ENCODE data around the gene NPM1. TPM values are rescaled to one million over a fixed set of nuclear protein-coding genes. Genes with fewer than 3 reads are reported as not detected.
"Not testable (repeated sequence)": the region's sequence is repeated elsewhere in the genome, so short reads cannot be mapped to it uniquely, and the experiment has no call there.

Gene NPM1
- total RNA-seq, 1 experiment from 2014 or later = 2,693 TPM

GRCh38 chr5:171379961-171380360, 7.7 kb upstream of the NPM1 start:
- peaks cover 5 to 8% of the 10 kb centered on the region in 2 experiments for H3K4me1 ChIP-seq (ENCODE audit: control insufficient read depth in 1 of 2, insufficient read depth in 2 of 2, low read length in 2 of 2)
- ChIA-PET CTCF (no interaction called here), RAD21 (ENCODE audit: low non-redundant PET in 1 of 2, low total read pairs in 2 of 2, uncharacterized antibody in 2 of 2, unreplicated experiment in 2 of 2) (no interaction called here), POLR2A (no interaction called here)
- DNase-seq (ENCODE audit: low read depth, low spot score) (no peak), ATAC-seq (no peak)
- BruUV-seq (replicated peaks) = no TSS peak
- intact Hi-C loops (cut with micrococcal nuclease) = no loop called here
- H3K27ac ChIP-seq (ENCODE audit: low read depth, low read length) = no peak overlapping the region
- no peaks in the 10 kb centered on the region for H3K9me3 ChIP-seq (ENCODE audit: control insufficient read depth in 1 of 2, insufficient read depth in 1 of 2, low read depth in 1 of 2, low read length in 2 of 2)
- H3K9ac ChIP-seq (ENCODE audit: low read length) = no peak overlapping the region
- H3K79me2 ChIP-seq (ENCODE audit: insufficient read depth, low read length) = no peaks in the 10 kb centered on the region
- no peak overlapping the region for H2AFZ ChIP-seq (ENCODE audit: low read depth, low read length, poor library complexity, severe bottlenecking)
- no peaks in the 10 kb centered on the region for H3K9me2 ChIP-seq (ENCODE audit: insufficient read depth)
- TF ChIP-seq SP1 (IDR thresholded peaks at IDR 0.05; ENCODE audit: low read depth) = no peak
- TF ChIP-seq CBX3 (IDR thresholded peaks at IDR 0.05; ENCODE audit: low read depth) = no peak
- TF ChIP-seq POLR2A (IDR thresholded peaks at IDR 0.05; ENCODE audit: borderline replicate concordance, extremely low read depth, insufficient read depth, insufficient read length) = no peak
- no peak for TF ChIP-seq POLR2AphosphoS5 (IDR thresholded peaks at IDR 0.05; ENCODE audit: low read depth, low read length)
- TF ChIP-seq CTCF (IDR thresholded peaks at IDR 0.05 in 2 of 3, conservative IDR thresholded peaks at IDR 0.05 in 1 of 3; ENCODE audit: borderline replicate concordance in 1 of 3, insufficient read depth in 1 of 3, low read depth in 2 of 3, low read length in 2 of 3) = no peak
- TF ChIP-seq EZH2phosphoT487 (IDR thresholded peaks at IDR 0.05; ENCODE audit: borderline replicate concordance) = no peak
- no peak for TF ChIP-seq EGR1 (IDR thresholded peaks at IDR 0.05; ENCODE audit: low read depth)
- no peak for TF ChIP-seq EZH2 (IDR thresholded peaks at IDR 0.05)
- TF ChIP-seq ZFX (IDR thresholded peaks at IDR 0.05) = no peak
- no peak for TF ChIP-seq TCF7L2 (IDR thresholded peaks at IDR 0.05; ENCODE audit: borderline replicate concordance, extremely low read depth, insufficient read depth, insufficient read length)
- no peak for TF ChIP-seq ATF3 (IDR thresholded peaks at IDR 0.05)
- no peak for TF ChIP-seq JUND (IDR thresholded peaks at IDR 0.05)
- H3K4me3 ChIP-seq (replicated peaks in 1 of 2; ENCODE audit: low read depth in 1 of 2, low read length in 2 of 2) = no peak overlapping the region
- H4K20me1 ChIP-seq (ENCODE audit: insufficient read depth) = no peaks in the 10 kb centered on the region
- no peak overlapping the region for H3K4me2 ChIP-seq (ENCODE audit: low read length)
- H3K36me3 ChIP-seq (ENCODE audit: control insufficient read depth in 1 of 2, insufficient read depth in 2 of 2, low read length in 2 of 2) = no peaks in the 10 kb centered on the region
- no peaks in the 10 kb centered on the region for H3K27me3 ChIP-seq (ENCODE audit: insufficient read depth, low read length)

GRCh38 chr5:171384416-171384815, 3.2 kb upstream of the NPM1 start:
- peaks cover 13 to 31% of the 10 kb centered on the region in 2 experiments for H3K4me1 ChIP-seq (ENCODE audit: control insufficient read depth in 1 of 2, insufficient read depth in 2 of 2, low read length in 2 of 2)
- H4K20me1 ChIP-seq (ENCODE audit: insufficient read depth); H3K36me3 ChIP-seq (ENCODE audit: control insufficient read depth in 1 of 2, insufficient read depth in 2 of 2, low read length in 2 of 2); BruUV-seq (replicated peaks); H3K9me2 ChIP-seq (ENCODE audit: insufficient read depth); H3K4me3 ChIP-seq (replicated peaks in 1 of 2; ENCODE audit: low read depth in 1 of 2, low read length in 2 of 2); H3K27me3 ChIP-seq (ENCODE audit: insufficient read depth, low read length); DNase-seq (ENCODE audit: low read depth, low spot score); H3K9me3 ChIP-seq (ENCODE audit: control insufficient read depth in 1 of 2, insufficient read depth in 1 of 2, low read depth in 1 of 2, low read length in 2 of 2); CTCF ChIA-PET; H2AFZ ChIP-seq (ENCODE audit: low read depth, low read length, poor library complexity, severe bottlenecking); intact Hi-C loops (cut with micrococcal nuclease); H3K9ac ChIP-seq (ENCODE audit: low read length); H3K27ac ChIP-seq (ENCODE audit: low read depth, low read length); POLR2A ChIA-PET; ATAC-seq; RAD21 ChIA-PET (ENCODE audit: low non-redundant PET in 1 of 2, low total read pairs in 2 of 2, uncharacterized antibody in 2 of 2, unreplicated experiment in 2 of 2): not testable (repeated sequence)
- H3K4me2 ChIP-seq (ENCODE audit: low read length) = peak overlapping the region; percentile 54
- H3K79me2 ChIP-seq (ENCODE audit: insufficient read depth, low read length) = peaks cover 18% of the 10 kb centered on the region

- RAD21 ChIA-PET (ENCODE audit: low non-redundant PET in 1 of 2, low total read pairs in 2 of 2, uncharacterized antibody in 2 of 2, unreplicated experiment in 2 of 2) = interaction anchor here in 1 of 2 experiments (0.6 kb wide), 1 partner anchor 246 kb away, joined by 3 read pairs; no protein-coding TSS in a partner anchor
- H3K27ac ChIP-seq (ENCODE audit: low read depth, low read length); DNase-seq (ENCODE audit: low read depth, low spot score); BruUV-seq (replicated peaks); H3K9me2 ChIP-seq (ENCODE audit: insufficient read depth); H2AFZ ChIP-seq (ENCODE audit: low read depth, low read length, poor library complexity, severe bottlenecking); H3K9me3 ChIP-seq (ENCODE audit: control insufficient read depth in 1 of 2, insufficient read depth in 1 of 2, low read depth in 1 of 2, low read length in 2 of 2); H3K27me3 ChIP-seq (ENCODE audit: insufficient read depth, low read length); POLR2A ChIA-PET; H3K4me3 ChIP-seq (replicated peaks in 1 of 2; ENCODE audit: low read depth in 1 of 2, low read length in 2 of 2); CTCF ChIA-PET; intact Hi-C loops (cut with micrococcal nuclease): not testable (repeated sequence)
- Histone ChIP-seq H3K36me3 (ENCODE audit: control insufficient read depth in 1 of 2, insufficient read depth in 2 of 2, low read length in 2 of 2) (peaks cover 4 to 16% of the 10 kb centered on the region in 2 experiments), H3K9ac (ENCODE audit: low read length) (0 out of 2 replicates have a peak overlapping the region, but pooled peaks have one; percentile 12), H4K20me1 (ENCODE audit: insufficient read depth) (peaks cover 16% of the 10 kb centered on the region), H3K4me1 (ENCODE audit: control insufficient read depth in 1 of 2, insufficient read depth in 2 of 2, low read length in 2 of 2) (peaks cover 17 to 37% of the 10 kb centered on the region in 2 experiments), H3K79me2 (ENCODE audit: insufficient read depth, low read length) (peaks cover 23% of the 10 kb centered on the region), H3K4me2 (ENCODE audit: low read length) (peak overlapping the region; percentile 54; the same call in 1 of the 2 replicates)
- peak; percentile 21; the same call in 1 of the 2 replicates for ATAC-seq
Measured at GRCh38 chr5:171384999-171385398, 2.6 kb upstream of the NPM1 start.
